KMS-11 (cell line): ENCODE data around the gene ABCC10.

Experiments used
- H2AFZ ChIP-seq: fragments of 200-600 bp; sonication (generic); 2 replicates; pipeline ENCODE4 v1.6.1; 2016; ENCODE audit warnings: antibody characterized with exemption, mixed run types, low read depth
- H3K27ac ChIP-seq: fragments of 200-600 bp; sonication (generic); 2 replicates; pipeline ENCODE4 v1.6.1; 2016; ENCODE audit warnings: mild to moderate bottlenecking, mixed run types
- H3K27me3 ChIP-seq: fragments of 200-600 bp; sonication (generic); 2 replicates; pipeline ENCODE4 v1.6.1; 2017; ENCODE audit warnings: mild to moderate bottlenecking, low read depth, mixed run types, moderate library complexity; ENCODE audit not compliant: insufficient read depth
- H3K36me3 ChIP-seq: fragments of 200-600 bp; sonication (generic); 2 replicates; pipeline ENCODE4 v1.6.1; 2017; ENCODE audit warnings: mild to moderate bottlenecking, mixed run types; ENCODE audit not compliant: insufficient read depth
- H3K4me1 ChIP-seq: fragments of 200-600 bp; sonication (generic); 2 replicates; pipeline ENCODE4 v1.6.1; 2016; ENCODE audit warnings: mild to moderate bottlenecking, low read depth, mixed run types; ENCODE audit not compliant: poor library complexity, severe bottlenecking
- H3K4me2 ChIP-seq: fragments of 200-600 bp; sonication (generic); 2 replicates; pipeline ENCODE4 v1.7.0; 2016; ENCODE audit warnings: mild to moderate bottlenecking, mixed run types
- H3K4me3 ChIP-seq: fragments of 200-600 bp; sonication (generic); IDR thresholded peaks from 2 replicates; pipeline ENCODE4 v1.6.1; 2017; ENCODE audit warnings: low read depth, low read length, mixed read lengths; ENCODE audit not compliant: insufficient read depth
- H3K79me2 ChIP-seq: fragments of 200-600 bp; sonication (generic); 2 replicates; pipeline ENCODE4 v1.6.1; 2016; ENCODE audit warnings: low read depth, mixed run types; ENCODE audit not compliant: insufficient read depth
- H3K9ac ChIP-seq: fragments of 200-600 bp; sonication (generic); 2 replicates; pipeline ENCODE4 v1.6.1; 2016; ENCODE audit warnings: mild to moderate bottlenecking, mixed run types
- H4K20me1 ChIP-seq: fragments of 200-600 bp; sonication (generic); 2 replicates; pipeline ENCODE4 v1.6.1; 2016; ENCODE audit warnings: mild to moderate bottlenecking, mixed run types; ENCODE audit not compliant: insufficient read depth
- CTCF ChIP-seq: fragments of 200-600 bp; sonication (generic); conservative IDR thresholded peaks from 2 replicates; pipeline ENCODE4 v1.6.1; 2017; ENCODE audit warnings: low read depth, mild to moderate bottlenecking, antibody characterized with exemption, low read length, moderate library complexity, mixed read lengths

The ABCC10 gene

GRCh38 chr6:43488667-43489276 lies 61.4 kb downstream of the ABCC10 start:
- no peak for TF ChIP-seq CTCF
- no peaks in the 10 kb centered on the region for H3K4me1 ChIP-seq
- no peaks in the 10 kb centered on the region for H3K27me3 ChIP-seq
- H3K9ac ChIP-seq, result no peak overlapping the region
- no peaks in the 10 kb centered on the region for H4K20me1 ChIP-seq
- H2AFZ ChIP-seq, result no peak overlapping the region
- no peak overlapping the region for H3K4me3 ChIP-seq
- no peaks in the 10 kb centered on the region; the same call in 1 of the 2 replicates for H3K79me2 ChIP-seq
- H3K4me2 ChIP-seq, result no peak overlapping the region
- H3K27ac ChIP-seq, result no peak overlapping the region
- no peaks in the 10 kb centered on the region for H3K36me3 ChIP-seq

GRCh38 chr6:43489277-43490072 lies 62.1 kb downstream of the ABCC10 start:
- H3K79me2 ChIP-seq, result no peaks in the 10 kb centered on the region; the same call in 1 of the 2 replicates
- H3K27ac ChIP-seq, result no peak overlapping the region
- no peak overlapping the region for H3K4me2 ChIP-seq
- H3K36me3 ChIP-seq, result no peaks in the 10 kb centered on the region
- no peak overlapping the region for H3K4me3 ChIP-seq
- H4K20me1 ChIP-seq, result no peaks in the 10 kb centered on the region
- no peak for TF ChIP-seq CTCF
- H3K27me3 ChIP-seq, result no peaks in the 10 kb centered on the region
- H2AFZ ChIP-seq, result no peak overlapping the region
- no peak overlapping the region for H3K9ac ChIP-seq
- H3K4me1 ChIP-seq, result no peaks in the 10 kb centered on the region

DNA sequence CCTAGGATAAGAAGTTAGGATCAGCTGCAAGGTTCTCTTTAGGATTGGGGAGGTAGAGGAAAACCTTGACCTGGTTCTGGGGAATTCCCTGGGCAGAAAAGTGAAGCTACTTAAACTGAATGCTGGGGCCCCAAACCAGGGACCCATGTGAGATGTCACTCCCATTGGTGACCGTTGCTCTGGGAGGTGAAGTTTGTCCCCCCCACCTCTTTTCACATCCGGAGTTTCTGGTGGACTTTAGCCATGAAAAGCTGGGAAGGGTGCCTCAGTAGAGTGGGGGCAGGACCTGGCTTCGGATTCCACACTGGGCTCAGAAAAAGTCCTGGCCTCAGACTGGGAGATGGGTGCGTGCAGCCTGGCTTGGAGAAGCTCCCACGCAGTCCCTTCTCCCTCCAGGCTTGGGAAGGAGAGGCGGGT lies 63.2 kb downstream of the ABCC10 start:
- Histone ChIP-seq H3K27ac (no peak overlapping the region), H3K79me2 (no peaks in the 10 kb centered on the region; the same call in 1 of the 2 replicates), H3K36me3 (no peaks in the 10 kb centered on the region), H3K4me1 (peaks cover 8% of the 10 kb centered on the region), H2AFZ (no peak overlapping the region), H4K20me1 (no peaks in the 10 kb centered on the region), H3K4me2 (no peak overlapping the region), H3K9ac (no peak overlapping the region), H3K27me3 (no peaks in the 10 kb centered on the region), H3K4me3 (no peak overlapping the region)
- TF ChIP-seq CTCF, result no peak

DNA sequence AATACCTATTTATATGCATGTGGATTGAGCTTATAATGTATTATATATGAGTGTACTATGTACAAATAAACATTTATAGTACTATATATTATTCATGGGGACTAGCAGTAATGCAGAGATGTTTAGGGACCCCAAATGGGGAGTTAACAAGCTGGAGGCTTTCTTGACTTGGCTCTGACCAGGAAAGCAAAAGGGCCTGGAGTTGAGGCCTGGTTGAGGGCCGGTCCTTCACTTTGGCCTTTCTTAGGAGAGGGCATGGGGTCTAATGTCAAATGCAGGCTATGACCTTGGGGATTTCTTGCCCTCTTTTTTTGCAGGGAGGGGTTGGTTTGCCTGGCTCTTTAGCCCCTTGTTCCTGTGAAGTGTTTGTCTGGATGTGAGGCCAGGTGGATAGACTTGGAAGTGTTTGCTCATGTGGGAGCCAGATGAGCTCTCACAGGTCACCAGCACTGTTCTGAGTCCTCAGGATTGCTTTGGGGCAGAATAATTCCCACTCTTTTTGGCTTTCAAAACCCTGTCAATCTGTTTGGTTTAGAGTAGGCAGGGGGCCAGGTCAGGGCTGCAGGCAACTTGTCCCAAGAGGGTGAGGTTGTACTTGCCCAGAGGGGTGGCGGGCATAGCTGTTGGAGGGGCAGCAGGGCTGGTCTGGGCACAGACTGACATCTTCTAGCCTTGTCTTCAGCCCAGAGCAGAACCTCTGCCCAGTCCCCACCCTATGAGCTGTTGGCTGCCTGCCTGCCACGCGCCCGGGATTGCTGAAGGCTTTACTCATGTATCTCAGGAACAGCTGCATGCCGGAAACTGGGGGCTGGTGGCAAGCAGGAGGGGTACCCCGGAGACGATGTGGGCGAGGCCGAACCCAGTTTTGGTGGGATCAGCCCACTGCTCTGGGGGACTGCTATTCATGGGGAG lies 64.7 kb downstream of the ABCC10 start:
- no peaks in the 10 kb centered on the region; the same call in 1 of the 2 replicates for H3K79me2 ChIP-seq
- no peaks in the 10 kb centered on the region for H3K27me3 ChIP-seq
- no peak overlapping the region for H3K4me2 ChIP-seq
- no peak for TF ChIP-seq CTCF
- no peaks in the 10 kb centered on the region for H4K20me1 ChIP-seq
- no peaks in the 10 kb centered on the region for H3K36me3 ChIP-seq
- no peak overlapping the region for H3K27ac ChIP-seq
- no peak overlapping the region for H3K9ac ChIP-seq
- H3K4me3 ChIP-seq, result no peak overlapping the region
- peaks cover 8% of the 10 kb centered on the region for H3K4me1 ChIP-seq
- no peak overlapping the region for H2AFZ ChIP-seq
